ENCODE results near the gene CIAO1.

DNA sequence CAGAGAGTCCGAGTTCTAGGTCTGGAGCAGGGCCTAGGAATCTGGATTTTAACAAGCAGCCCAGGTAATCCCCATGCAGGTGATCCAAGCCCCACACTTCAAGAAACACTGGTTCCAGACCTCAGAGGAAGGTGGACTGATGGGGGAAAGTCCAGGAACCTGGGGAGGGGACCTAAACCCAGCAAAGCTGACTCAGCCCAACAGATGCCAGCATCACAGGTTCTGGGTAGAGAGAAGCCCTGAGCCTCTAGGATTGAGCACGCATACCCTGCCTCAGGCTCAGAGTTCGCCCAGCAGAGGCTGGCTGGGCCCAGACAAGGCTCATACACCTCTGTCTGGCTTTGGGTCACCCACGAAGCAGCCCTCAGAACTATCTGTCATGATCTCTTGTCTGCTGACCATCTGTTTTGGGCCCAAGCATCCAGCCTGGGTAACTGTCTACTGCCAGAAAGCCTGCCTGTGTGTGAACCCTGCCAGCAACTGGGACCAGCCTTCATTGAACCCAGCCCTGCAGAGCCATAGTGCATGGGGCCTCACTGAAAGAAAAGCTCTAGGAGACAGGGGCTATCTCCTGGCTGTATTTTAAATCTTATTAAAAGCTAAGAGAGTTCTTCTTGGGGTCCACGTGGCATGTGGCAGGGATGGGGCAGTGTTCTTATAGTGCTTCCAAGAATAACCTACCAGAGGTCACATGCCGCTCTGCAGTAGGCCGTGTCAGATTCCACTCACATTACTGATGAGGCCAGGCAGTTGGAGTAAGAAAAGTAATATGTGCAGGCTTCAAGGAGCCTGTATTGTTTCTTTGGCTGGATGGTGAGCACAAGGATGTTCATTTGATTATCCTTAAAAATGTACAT is 7.6 kb upstream of the CIAO1 start:
- no peak for TF ChIP-seq EZH2 (IDR thresholded peaks at IDR 0.05)
- TF ChIP-seq, protein P1, sequence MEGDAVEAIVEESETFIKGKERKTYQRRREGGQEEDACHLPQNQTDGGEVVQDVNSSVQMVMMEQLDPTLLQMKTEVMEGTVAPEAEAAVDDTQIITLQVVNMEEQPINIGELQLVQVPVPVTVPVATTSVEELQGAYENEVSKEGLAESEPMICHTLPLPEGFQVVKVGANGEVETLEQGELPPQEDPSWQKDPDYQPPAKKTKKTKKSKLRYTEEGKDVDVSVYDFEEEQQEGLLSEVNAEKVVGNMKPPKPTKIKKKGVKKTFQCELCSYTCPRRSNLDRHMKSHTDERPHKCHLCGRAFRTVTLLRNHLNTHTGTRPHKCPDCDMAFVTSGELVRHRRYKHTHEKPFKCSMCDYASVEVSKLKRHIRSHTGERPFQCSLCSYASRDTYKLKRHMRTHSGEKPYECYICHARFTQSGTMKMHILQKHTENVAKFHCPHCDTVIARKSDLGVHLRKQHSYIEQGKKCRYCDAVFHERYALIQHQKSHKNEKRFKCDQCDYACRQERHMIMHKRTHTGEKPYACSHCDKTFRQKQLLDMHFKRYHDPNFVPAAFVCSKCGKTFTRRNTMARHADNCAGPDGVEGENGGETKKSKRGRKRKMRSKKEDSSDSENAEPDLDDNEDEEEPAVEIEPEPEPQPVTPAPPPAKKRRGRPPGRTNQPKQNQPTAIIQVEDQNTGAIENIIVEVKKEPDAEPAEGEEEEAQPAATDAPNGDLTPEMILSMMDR (IDR thresholded peaks at IDR 0.05), result no peak
